Fibroblast of villous mesenchyme (primary cell): ENCODE results near the gene FGF8. TPM values are rescaled to one million over a fixed set of nuclear protein-coding genes. Genes with fewer than 3 reads are reported as not detected.
A peak's percentile ranks its signal among the peaks of the same experiment; 100 is the strongest.

Source experiments
- DNase-seq: peaks from one replicate; pipeline ENCODE4 v3.0.0-alpha.2; 2010; ENCODE audit warnings: low read depth
- H3K4me3 ChIP-seq: 2 replicates; pipeline ENCODE4 v1.5.1; 2011; ENCODE audit warnings: low read depth, mild to moderate bottlenecking, low read length
- total RNA-seq: library from RNA; depleted of rRNA; stranded (reverse); fragments of >200 nt; gene quantifications from 2 replicates; pipeline ENCODE4 v1.2.3, GENCODE V29; 2012
- TF ChIP-seq, protein P1 (sequence below): IDR thresholded peaks from 2 replicates; pipeline ENCODE4 v1.5.1; 2012; ENCODE audit warnings: low read depth, mild to moderate bottlenecking, low read length; ENCODE audit not compliant: insufficient read depth

FGF8 gene
- total RNA-seq, 1 donor = not detected

DNA sequence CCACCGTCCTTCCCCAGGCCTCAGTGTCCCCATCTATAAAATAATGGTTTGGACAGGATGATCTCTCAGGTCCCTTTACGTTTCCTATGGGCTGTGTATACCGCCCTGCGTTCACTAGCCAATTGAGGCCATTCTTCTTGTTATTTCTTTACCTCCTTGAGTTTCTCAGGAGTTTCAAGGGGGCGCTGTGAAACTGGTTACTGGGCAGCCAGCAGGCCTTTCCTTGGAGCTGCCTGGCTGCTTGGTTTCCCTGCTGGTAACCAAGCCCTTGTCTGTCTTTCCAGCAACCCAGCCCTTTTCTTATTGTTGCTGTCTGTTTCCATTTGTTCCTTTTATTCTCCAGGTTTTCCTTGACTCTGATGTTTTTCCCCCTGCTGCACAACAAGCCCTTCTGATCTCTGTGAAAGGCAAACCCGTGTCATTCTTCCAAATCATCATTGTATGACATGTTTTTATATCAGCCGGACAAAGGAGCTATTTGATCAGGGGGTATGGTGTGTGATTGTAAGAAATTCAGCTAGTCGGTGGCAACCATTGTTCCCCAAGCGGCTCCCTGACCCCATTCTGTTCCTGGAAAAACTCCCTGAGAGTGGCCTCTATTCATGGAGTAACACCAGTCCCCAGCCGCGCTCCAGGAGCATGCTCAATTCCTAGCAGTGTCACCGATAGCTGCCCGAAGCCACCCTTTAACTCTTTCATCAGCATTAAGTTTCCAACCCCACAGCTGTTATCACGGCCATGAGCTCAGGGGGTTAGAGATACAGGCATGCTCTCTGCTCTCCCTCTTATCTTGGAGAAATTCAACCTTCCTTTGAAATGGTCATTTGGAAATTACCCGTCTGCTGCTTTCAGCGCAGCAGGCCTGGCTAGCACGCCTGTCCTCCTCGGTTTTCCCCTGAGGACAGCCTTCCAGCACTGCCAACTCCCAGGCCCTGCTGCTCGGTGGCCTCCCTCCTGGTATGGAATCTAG, 26.6 kb downstream of the FGF8 start:
- TF ChIP-seq, protein P1, sequence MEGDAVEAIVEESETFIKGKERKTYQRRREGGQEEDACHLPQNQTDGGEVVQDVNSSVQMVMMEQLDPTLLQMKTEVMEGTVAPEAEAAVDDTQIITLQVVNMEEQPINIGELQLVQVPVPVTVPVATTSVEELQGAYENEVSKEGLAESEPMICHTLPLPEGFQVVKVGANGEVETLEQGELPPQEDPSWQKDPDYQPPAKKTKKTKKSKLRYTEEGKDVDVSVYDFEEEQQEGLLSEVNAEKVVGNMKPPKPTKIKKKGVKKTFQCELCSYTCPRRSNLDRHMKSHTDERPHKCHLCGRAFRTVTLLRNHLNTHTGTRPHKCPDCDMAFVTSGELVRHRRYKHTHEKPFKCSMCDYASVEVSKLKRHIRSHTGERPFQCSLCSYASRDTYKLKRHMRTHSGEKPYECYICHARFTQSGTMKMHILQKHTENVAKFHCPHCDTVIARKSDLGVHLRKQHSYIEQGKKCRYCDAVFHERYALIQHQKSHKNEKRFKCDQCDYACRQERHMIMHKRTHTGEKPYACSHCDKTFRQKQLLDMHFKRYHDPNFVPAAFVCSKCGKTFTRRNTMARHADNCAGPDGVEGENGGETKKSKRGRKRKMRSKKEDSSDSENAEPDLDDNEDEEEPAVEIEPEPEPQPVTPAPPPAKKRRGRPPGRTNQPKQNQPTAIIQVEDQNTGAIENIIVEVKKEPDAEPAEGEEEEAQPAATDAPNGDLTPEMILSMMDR = peak; percentile 11
- DNase-seq = no peak
- H3K4me3 ChIP-seq = no peak overlapping the region

DNA sequence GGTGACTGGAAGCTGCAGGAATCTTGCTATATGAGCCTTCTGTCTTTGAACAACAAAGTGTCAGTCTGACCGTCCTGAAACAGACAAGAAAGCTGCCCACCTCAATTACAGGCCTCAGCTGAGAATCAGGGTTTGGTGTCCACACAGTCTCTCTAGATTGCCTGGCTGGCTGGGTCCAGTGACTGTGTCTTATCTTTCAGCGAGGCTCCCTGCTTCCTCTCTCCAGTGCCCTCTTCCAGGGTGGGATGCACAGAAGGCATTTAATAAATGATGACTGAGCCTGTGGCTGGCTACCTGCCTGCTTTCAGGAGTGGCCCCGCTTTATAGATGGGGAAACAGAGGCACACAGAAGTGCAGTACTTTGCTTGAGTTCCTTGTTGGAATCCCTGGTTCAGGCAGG, 27.4 kb downstream of the FGF8 start:
- H3K4me3 ChIP-seq = no peak overlapping the region
- no peak for DNase-seq
- TF ChIP-seq, protein P1 = no peak

DNA sequence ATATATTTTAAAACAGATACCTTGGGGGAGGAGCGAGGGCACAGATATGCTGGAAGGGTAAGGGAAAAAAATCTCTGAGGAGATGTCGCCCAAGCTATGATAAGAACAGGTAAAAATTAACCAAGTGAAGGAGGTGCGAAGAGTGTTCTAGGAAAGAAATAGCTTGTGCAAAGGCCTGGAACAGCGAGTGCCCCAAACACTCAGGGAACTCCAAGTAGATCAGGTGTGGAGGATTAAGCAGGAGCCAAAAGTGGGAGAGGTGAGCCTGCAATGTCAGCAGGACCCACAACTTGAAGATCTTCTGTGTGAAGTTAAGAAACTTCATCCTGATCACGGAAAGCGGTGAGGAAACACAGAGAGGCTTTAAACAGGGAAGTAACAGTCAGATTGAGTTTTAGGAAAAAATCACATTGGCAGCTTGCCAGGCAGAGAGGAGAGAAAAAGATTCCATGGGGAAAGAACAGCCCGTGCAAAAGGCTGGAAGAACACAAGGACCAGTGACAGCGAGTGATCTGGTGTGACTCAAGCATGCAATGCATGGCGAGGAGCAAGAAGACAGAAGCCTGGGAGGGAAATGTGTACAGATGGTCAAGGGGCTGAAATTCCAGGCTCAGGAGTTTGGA, 30.7 kb downstream of the FGF8 start:
- no peak for DNase-seq
- H3K4me3 ChIP-seq = no peak overlapping the region
- TF ChIP-seq, protein P1 = no peak

DNA sequence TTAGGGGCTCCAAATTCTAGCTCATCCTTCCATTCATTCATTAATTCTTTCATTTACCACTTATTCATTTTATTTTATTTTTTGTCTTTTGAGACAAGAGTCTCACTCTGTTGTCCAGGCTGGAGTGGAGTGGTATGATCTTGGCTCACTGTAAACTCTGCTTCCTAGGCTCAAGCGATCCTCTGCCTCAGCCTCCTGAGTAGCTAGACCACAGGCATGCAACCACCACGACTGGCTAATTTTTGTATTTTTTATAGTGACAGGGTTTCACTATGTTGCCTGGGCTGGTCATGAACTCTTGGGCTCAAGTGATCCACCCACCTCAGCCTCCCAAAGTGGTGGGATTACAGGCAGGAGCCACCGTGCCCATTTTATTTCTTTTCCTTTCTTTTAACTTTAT, 31.6 kb downstream of the FGF8 start:
- H3K4me3 ChIP-seq = no peak overlapping the region
- TF ChIP-seq, protein P1 = no peak
- no peak for DNase-seq

DNA sequence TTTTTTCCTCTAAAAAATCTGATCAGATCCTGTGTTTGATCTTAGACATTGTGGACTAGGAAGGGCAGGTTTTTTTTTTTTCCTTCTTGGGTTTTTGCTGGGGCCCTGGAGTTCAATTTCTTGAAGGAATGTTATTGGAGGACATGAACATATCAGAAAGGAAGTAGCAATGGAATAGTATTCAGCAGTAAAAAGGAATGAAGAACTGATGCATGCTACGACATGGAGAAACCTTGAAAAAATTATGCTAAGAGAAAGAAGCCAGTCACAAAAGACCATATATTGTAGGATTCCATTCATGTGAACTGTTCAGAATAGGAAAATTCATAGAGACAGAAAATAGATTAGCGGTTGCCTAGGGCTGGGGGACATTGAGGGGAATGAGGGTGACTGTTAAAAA, 34.0 kb downstream of the FGF8 start:
- no peak overlapping the region for H3K4me3 ChIP-seq
- TF ChIP-seq, protein P1 = no peak
- DNase-seq = no peak

DNA sequence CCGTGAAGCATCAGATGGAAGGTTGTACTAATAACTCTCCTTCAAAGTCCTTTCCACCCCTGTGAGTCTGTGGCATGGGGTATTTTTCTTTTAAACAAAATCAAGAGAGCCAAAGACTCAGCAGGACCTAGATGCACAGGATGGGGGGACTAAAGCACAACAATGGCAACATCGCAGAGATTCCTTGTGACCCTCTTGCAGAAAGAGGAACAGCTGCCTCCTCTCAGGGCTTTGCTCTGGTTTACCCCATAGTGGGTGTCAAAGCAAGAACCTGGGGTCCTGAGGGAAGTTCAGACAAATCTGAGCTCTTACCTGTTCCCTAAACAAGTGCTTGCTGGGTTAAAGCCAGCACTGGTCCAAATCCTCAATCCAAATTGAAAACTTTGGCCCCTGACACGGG, 39.2 kb downstream of the FGF8 start:
- TF ChIP-seq, protein P1 = no peak
- DNase-seq = no peak
- H3K4me3 ChIP-seq = no peak overlapping the region

DNA sequence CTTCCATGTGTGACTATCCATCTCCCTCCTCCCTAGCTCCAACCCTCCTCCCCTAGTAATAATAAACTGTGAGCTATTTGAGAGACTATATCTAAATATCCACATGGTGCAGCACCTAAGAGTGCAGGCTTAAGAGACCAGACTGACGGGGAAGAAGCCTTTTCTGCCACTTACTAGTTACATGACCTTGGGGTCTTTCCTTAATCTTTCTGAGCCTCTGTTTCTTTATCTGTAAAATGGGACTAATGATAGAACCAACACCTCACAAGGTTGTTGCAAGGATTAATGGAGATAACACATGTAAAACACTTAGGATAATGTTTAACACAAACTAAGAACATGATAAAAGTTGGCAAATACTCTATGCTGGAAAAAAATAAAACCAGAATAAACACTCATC, 43.8 kb downstream of the FGF8 start:
- no peak for DNase-seq
- TF ChIP-seq, protein P1 = no peak
- no peak overlapping the region for H3K4me3 ChIP-seq
